Muscle of back (tissue), 11 donors: Measurements from ENCODE around the gene AVP. TPM values are rescaled to one million over a fixed set of nuclear protein-coding genes. Genes with fewer than 3 reads are reported as not detected.

Experiments
- DNase-seq, 3 donors: peaks; one replicate each; pipeline versions ENCODE4 v3.0.0 to v3.0.0-alpha.2; 2013
- polyA plus RNA-seq, 10 donors: library from polyadenylated mRNA; unstranded; fragments of 120-200 nt; gene quantifications; one replicate each; pipeline ENCODE4 v1.2.1, GENCODE V29; 2013; ENCODE audit not compliant: insufficient read length in 10 of 10

Gene AVP
- polyA plus RNA-seq, 10 donors: 0.26 to 0.45 (median 0.28) TPM; not detected in 7

- DNase-seq: no peak
Measured at GRCh38 chr20:3111507-3111906, 27.0 kb upstream of the AVP start.

DNA sequence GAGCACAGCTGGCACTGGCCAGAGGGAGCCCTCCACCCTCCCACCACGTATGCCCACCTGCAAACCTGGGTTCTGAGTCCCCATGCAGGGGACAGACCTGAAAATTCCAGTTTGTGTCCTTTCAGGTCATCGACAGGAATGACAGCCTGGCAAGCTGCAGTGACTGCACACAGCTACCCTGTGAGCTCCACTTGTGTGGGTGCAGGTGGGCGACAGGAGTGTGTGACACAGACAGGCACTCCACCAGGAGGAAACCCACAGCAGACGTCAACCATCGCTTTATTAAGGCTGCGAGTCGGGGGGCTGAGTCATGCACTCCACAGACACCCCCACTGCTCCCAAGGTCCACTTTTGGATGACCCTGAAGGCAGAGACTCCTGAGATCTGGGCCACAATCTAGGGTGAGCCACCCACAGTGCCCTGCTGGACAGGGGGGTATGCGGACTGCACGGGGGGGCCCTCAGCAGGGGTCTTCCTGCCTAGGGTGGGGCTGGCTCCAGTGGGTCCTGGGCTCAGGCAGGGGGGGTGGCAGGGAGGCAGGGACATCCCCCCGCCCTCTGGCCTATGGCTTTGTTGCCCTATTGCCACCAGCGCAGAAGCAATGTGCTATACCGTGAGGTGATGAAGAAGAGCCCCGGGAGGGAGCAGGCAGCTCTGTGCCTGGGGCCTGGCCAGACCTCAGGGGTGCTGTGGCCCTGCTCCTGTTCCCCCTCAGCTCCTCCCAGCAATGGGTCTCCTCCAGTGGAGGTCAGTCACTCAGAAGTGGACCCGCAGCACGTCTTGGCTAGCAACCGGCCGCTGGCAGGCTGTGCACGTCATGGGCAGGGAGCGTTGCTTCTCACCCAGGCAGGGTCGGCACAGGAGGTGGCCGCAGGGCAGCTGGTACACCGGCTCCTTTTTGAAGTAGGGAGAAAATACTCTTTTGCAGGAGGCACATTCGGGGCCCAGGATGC, 25.1 kb upstream of the AVP start:
- DNase-seq: no peak

- no peak for DNase-seq
Measured at GRCh38 chr20:3107464-3108025, 23.0 kb upstream of the AVP start.

GRCh38 chr20:3106658-3107463, 22.3 kb upstream of the AVP start:
- no peak for DNase-seq

DNA sequence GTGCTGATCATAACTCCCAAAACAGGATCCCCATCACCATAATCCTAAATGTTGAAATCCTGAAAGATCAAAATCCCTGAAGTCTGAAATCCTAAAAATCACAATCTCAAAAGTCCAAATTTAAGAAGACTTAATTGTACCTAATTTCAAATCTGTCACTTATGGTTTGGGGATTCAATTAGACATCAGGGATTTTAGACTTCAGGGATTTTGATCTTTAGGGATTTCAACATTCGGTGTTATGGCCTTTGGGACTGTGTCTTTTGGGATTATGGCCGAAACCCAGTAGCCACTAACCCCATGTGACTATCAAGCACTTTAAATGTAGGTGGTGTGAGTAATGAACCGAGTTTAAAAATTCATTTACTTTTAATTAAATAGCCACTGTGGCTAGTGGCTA, 21.7 kb upstream of the AVP start:
- DNase-seq: no peak

DNA sequence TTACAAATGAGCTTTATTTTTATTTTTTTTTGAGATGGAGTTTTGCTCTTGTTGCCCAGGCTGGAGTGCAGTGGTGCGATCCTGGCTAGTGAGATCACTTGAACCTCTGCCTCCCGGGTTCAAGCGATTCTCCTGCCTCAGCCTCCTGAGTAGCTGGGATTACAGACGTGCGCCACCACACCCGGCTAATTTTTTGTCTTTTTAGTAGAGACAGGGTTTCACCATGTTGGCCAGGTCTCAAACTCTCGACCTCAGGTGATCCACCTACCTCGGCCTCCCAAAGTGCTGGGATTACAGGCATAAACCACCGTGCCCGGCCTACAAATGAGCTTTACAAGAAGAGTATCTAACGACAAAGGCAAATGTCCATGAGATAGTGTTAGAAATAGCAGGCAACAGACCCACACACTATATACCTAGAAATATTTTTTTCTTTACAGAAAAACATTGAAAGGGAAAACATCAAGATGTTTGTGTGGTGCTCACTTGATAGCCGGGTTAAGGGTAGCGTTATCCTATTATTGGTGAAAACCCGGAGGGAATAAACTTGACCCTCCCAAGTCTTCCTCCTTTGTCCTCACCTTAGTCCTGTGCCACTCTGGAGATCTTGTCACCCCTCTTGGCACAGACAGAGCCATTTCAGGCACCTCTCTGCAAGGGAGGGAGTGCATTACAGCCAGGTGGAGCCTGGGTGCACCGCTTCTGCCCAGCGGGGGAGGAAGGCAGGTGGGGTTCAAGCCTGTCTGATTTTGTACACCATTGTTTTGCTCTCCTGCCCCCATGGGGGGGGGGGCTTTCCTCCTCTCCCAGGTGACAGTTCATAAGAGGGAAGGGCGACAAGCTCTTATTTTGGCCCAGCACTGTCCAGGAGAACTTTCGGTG, 21.0 kb upstream of the AVP start:
- no peak for DNase-seq

DNA sequence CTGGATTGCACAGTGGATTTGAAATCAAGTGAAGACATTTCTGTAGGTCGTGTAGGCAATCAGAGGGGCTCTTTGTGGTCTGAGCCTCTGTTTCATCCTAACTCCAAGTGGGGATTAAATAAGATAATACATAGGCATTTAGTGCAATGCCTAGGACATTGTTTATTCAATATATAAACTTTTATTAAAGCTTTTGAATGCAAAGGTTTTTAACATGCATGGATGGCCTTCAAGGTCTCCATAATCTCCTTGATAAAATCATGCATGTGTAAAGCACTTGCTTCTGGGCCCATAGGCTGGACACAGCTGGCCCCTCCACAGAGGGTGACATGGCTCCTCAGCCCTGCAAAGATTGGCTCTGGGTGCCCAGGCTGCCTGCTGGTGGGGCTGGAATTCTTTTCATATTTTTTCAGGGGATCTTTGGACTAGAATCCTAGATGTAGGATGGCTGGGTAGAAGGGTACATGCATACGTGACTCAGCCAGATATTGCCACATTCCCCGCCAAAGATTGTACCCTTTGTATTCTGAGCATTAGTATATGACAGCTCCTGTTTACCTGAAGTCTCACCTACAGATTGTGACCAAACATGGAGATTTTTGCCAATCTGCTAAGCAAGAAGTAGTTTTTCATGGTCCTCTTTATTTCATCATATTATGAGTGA, 19.0 kb upstream of the AVP start:
- no peak for DNase-seq

DNA sequence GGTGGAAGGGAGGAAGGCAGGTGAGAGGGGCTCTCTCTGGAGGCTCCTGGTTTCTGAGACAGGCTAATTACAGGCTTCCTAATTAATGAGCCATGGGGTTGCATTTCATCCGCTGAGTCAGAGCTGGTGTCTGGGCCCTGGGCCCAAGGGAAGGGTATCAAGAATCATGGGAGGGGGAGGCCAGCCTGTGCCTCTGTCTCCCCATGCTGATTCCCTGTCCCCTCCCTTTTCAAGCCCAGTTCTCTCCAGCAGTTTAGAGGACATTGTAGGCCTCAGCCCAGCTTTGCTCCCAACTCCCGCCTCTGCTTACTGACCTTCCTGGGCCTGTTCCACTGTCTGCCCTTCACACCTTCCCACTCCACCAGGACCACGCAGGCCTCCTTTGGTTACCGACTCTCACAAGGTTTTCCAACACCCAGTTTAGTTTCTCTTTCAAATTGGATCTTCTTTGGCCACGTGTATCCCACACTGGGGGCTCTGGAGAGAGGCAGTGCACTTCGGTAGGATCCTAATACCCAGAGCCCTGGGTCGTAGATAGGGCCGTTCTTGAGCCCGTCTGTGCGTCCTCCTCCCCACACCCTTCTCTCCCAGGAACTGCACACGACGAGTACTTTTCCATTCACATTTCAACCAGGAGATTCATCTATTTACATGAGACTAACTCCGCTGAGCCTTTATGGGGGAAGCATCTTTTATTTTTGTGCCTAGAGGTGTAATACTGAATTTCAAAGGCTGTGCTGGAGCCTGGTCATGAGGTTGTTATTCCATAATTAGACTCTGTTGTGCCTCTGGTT, 18.2 kb upstream of the AVP start:
- DNase-seq: no peak

- no peak for DNase-seq
Measured at GRCh38 chr20:3101737-3102574, 17.4 kb upstream of the AVP start.

DNA sequence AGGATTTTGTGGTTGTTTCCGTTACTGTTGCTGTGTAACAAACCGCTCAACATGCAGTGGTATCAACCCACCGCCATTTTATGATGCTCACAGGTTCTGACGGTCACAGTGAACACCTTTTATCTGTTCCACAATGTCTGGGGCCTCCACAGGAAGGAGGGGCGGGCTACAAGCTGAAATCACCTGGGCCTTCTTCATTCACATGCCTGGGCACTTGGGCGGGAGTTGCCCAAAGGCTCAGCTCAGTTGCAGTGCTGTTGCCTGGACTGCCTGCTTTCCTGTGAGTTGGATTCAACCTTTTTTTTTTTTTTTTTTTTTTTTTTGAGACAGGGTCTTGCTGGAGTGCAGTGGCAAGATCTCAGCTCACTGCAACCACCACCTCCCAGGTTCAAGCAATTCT, 16.7 kb upstream of the AVP start:
- DNase-seq: no peak

DNA sequence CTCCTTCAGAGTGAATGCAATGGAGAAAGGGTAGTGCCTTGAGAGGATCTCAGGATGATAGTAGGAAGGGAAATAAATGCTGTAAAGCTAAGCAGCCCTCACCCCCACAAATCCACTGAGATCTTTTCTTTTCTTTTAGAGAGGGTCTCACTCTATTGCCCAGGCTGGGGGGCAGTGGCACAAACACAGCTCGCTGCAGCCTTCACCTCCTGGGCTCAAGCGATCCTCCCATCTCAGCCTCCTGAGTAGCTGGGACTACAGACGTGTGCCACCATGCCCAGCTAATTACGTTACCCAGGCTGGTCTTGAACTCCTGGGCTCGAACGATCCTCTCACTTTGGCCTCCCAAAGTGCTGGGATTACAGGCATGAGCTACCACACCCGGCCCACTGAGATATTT, 16.0 kb upstream of the AVP start:
- no peak for DNase-seq

GRCh38 chr20:3094848-3095629, 10.5 kb upstream of the AVP start:
- DNase-seq: no peak

DNA sequence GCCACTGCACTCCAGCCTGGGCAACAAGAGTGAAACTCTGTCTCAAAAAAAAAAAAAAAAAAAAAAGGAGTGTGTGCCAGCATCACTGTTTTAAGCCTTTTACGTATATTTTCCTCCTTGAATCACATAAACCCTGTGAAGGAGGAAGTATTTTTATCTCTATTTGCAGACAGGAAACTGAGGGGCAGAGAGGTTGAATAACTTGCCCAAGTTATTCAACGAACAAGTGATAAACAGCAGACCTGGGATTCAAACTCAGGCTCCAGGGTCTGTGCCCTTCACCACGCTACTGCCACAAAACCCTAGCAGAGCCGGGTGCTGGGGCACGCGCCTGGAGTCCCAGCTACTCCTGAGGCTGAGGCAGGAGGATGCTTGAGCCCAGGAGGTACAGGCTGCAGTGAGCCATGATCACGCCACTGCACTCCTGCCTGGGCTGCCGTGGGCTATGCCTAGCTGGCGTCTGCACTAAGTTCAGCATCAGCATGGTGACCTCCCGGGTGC, 9.4 kb upstream of the AVP start:
- DNase-seq: no peak

GRCh38 chr20:3092611-3093379, 8.3 kb upstream of the AVP start:
- DNase-seq: peak; percentile 9 to 84 (median 52)

- no peak for DNase-seq
Measured at GRCh38 chr20:3090565-3090964, 6.0 kb upstream of the AVP start.

DNA sequence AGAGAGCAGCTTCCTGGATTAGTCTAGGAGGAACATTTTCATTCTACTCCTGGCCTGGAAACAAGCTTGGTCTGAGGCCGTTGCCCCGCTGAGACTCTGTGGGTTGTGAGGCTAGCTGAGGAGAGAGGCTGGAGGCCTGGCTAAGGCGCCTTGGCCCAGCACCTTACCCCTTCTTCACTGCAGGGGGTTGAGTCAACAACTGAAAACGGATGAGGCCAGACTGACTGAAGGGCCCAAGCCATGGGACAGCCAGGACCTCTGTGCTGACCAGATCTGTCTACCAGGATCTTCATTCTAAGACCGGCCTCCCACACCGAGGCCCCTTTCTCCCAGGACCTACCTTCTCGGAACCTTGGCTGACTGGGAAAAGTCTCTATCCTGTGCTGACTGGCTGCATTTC, 3.5 kb upstream of the AVP start:
- DNase-seq: no peak

GRCh38 chr20:3085571-3086072, 1.1 kb upstream of the AVP start:
- DNase-seq: no peak
